HepG2 (cell line): ENCODE results near the gene U2AF1L4. TPM values are rescaled to one million over a fixed set of nuclear protein-coding genes. Genes with fewer than 3 reads are reported as not detected.

Experiments
- CCAR2 ChIP-seq: fragments of 200-400 bp; formaldehyde crosslinking; optimal IDR thresholded peaks from 2 replicates; pipeline ENCODE3; 2018; ENCODE audit warnings: low read depth, mild to moderate bottlenecking, low read length, moderate library complexity
- EEA1 ChIP-seq: sonication (generic); formaldehyde crosslinking; IDR thresholded peaks from 2 replicates; pipeline ENCODE4 v1.5.1; 2020; ENCODE audit warnings: mild to moderate bottlenecking, missing genetic modification reagents, borderline replicate concordance
- FOSL2 ChIP-seq: sonication (generic); formaldehyde crosslinking; IDR thresholded peaks from 2 replicates; pipeline ENCODE4 v1.4.0; 2020; ENCODE audit warnings: missing genetic modification reagents
- HNRNPH1 ChIP-seq: fragments of 200-400 bp; formaldehyde crosslinking; optimal IDR thresholded peaks from 2 replicates; pipeline ENCODE3; 2017; ENCODE audit warnings: mild to moderate bottlenecking, low read depth, low read length
- KDM2A ChIP-seq: sonication (generic); formaldehyde crosslinking; IDR thresholded peaks from 2 replicates; pipeline ENCODE4 v1.4.0; 2020; ENCODE audit warnings: low read depth, missing genetic modification reagents, borderline replicate concordance
- KMT2A ChIP-seq: sonication (generic); formaldehyde crosslinking; IDR thresholded peaks from 2 replicates; pipeline ENCODE4 v1.4.0; 2020; ENCODE audit warnings: missing genetic modification reagents
- MYNN ChIP-seq: sonication (generic); formaldehyde crosslinking; IDR thresholded peaks from 2 replicates; pipeline ENCODE4 v1.4.0; 2020; ENCODE audit warnings: mild to moderate bottlenecking, low read depth, missing genetic modification reagents
- NFRKB ChIP-seq: fragments of 450-650 bp; IDR thresholded peaks from 2 replicates; pipeline ENCODE4 v1.6.1; 2017
- POLR2AphosphoS2 ChIP-seq: IDR thresholded peaks from 2 replicates; pipeline ENCODE4 v1.6.1; 2011; ENCODE audit warnings: low read depth, low read length, improper control_type of control experiment
- SATB2 ChIP-seq: sonication (generic); formaldehyde crosslinking; IDR thresholded peaks from 2 replicates; pipeline ENCODE4 v1.5.0; 2020; ENCODE audit warnings: missing genetic modification reagents
- TAF1 ChIP-seq: sonication (generic); formaldehyde crosslinking; IDR thresholded peaks from 2 replicates; pipeline ENCODE4 v1.4.0; 2020; ENCODE audit warnings: missing genetic modification reagents
- ZBTB7A ChIP-seq: sonication (generic); formaldehyde crosslinking; IDR thresholded peaks from 2 replicates; pipeline ENCODE4 v1.8.0; 2022; ENCODE audit warnings: mild to moderate bottlenecking, missing genetic modification reagents
- ZNF235 ChIP-seq: sonication (generic); formaldehyde crosslinking; IDR thresholded peaks from 2 replicates; pipeline ENCODE4 v1.8.1; 2023; ENCODE audit warnings: mild to moderate bottlenecking, missing genetic modification reagents, borderline replicate concordance
- ZNF629 ChIP-seq: sonication (generic); formaldehyde crosslinking; conservative IDR thresholded peaks from 2 replicates; pipeline ENCODE4 v1.5.0; 2020; ENCODE audit warnings: missing genetic modification reagents
- ZNF768 ChIP-seq: sonication (generic); formaldehyde crosslinking; IDR thresholded peaks from 2 replicates; pipeline ENCODE4 v1.4.0; 2020; ENCODE audit warnings: missing genetic modification reagents
- ZSCAN30 ChIP-seq: sonication (generic); formaldehyde crosslinking; IDR thresholded peaks from 2 replicates; pipeline ENCODE4 v1.5.0; 2020; ENCODE audit warnings: mild to moderate bottlenecking, missing genetic modification reagents
- polyA plus RNA-seq, 8 experiments: library from polyadenylated mRNA; depleted of rRNA in 3 of 8; stranded (reverse) in 7 of 8; unstranded in 1 of 8; fragments of >200 nt; fragmentation: Illumina TruSeq in 4 of 8; extraction: Trizol in 4 of 8; gene quantifications; 2 replicates each; pipeline versions ENCODE4 v1.2.1 to v1.2.3, GENCODE V29; 2011 to 2016; ENCODE audit warnings: low read depth in 4 of 8, missing spikeins in 1 of 8, mixed read lengths in 1 of 8; ENCODE audit not compliant: insufficient read depth in 1 of 8
- total RNA-seq, 5 experiments: library from RNA; depleted of rRNA; stranded (reverse); fragments of >200 nt; fragmentation: Illumina TruSeq; extraction: Trizol; gene quantifications; 2 replicates each; pipeline ENCODE4 v1.2.3, GENCODE V29; 2016; ENCODE audit warnings: low read depth in 1 of 5
- TF ChIP-seq, protein P1 (sequence below): sonication (generic); formaldehyde crosslinking; IDR thresholded peaks from 2 replicates; pipeline ENCODE4 v1.4.0; 2020; ENCODE audit warnings: mild to moderate bottlenecking, missing genetic modification reagents
- TF ChIP-seq, protein P2 (sequence below): IDR thresholded peaks from 2 replicates; pipeline ENCODE4 v1.6.1; 2012; ENCODE audit warnings: low read depth, low read length, improper control_type of control experiment
- TF ChIP-seq, protein P3 (sequence below): sonication (generic); formaldehyde crosslinking; IDR thresholded peaks from 2 replicates; pipeline ENCODE4 v1.4.0; 2020; ENCODE audit warnings: mild to moderate bottlenecking, missing genetic modification reagents
- TF ChIP-seq, protein P4 (sequence below): sonication (generic); formaldehyde crosslinking; IDR thresholded peaks from 2 replicates; pipeline ENCODE4 v1.4.0; 2020; ENCODE audit warnings: missing genetic modification reagents, borderline replicate concordance

U2AF1L4 gene
- total and polyA plus RNA-seq, 2 of the 13 experiments (the other 11 are each of a cell fraction or from before 2014, with no cell fraction given): 7.9 to 15.4 TPM

DNA sequence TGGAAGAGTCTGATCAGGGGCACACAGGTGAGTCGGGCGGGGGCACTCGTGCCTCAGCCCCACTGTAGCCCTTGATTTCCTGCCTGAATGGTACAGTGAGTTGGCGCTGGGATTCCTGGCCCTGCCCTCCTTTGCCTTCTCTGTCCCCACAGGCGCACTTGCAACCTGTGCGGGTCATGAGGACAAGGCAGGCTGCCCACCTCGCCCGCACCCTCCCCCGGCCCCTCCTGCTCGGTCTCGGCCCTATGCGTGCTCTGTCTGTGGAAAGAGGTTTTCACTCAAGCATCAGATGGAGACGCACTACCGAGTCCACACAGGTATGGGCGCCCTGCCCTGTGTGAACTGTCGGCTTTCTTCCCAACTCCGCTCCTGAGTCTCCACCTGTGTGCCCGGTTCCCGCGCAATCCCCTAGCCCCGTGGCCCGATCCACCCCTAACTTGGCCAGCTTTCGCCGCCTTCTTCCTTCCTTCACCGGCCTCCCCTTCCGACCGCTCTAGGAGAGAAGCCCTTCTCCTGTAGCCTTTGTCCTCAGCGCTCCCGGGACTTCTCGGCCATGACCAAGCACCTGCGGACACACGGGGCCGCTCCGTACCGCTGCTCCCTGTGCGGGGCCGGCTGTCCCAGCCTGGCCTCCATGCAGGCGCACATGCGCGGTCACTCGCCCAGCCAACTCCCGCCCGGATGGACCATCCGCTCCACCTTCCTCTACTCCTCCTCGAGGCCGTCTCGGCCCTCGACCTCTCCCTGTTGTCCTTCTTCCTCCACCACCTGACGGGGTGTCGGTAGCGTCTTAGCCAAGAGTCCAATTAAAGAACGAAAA, 29.0 kb downstream of the U2AF1L4 start (continued):
- TF ChIP-seq, protein P1, sequence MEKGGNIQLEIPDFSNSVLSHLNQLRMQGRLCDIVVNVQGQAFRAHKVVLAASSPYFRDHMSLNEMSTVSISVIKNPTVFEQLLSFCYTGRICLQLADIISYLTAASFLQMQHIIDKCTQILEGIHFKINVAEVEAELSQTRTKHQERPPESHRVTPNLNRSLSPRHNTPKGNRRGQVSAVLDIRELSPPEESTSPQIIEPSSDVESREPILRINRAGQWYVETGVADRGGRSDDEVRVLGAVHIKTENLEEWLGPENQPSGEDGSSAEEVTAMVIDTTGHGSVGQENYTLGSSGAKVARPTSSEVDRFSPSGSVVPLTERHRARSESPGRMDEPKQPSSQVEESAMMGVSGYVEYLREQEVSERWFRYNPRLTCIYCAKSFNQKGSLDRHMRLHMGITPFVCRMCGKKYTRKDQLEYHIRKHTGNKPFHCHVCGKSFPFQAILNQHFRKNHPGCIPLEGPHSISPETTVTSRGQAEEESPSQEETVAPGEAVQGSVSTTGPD (CRISPR knock-in tag): no peak; the same call in 1 of the 2 replicates
- no peak for TF ChIP-seq EEA1 (CRISPR knock-in tag)
- TF ChIP-seq MYNN (CRISPR knock-in tag): no peak; the same call in 1 of the 2 replicates
- TF ChIP-seq ZBTB7A: peak; percentile 43; the same call in 1 of the 2 replicates
- TF ChIP-seq POLR2AphosphoS2: no peak
- no peak for TF ChIP-seq ZSCAN30
- no peak for TF ChIP-seq NFRKB
- TF ChIP-seq HNRNPH1: no peak
- TF ChIP-seq, protein P2, sequence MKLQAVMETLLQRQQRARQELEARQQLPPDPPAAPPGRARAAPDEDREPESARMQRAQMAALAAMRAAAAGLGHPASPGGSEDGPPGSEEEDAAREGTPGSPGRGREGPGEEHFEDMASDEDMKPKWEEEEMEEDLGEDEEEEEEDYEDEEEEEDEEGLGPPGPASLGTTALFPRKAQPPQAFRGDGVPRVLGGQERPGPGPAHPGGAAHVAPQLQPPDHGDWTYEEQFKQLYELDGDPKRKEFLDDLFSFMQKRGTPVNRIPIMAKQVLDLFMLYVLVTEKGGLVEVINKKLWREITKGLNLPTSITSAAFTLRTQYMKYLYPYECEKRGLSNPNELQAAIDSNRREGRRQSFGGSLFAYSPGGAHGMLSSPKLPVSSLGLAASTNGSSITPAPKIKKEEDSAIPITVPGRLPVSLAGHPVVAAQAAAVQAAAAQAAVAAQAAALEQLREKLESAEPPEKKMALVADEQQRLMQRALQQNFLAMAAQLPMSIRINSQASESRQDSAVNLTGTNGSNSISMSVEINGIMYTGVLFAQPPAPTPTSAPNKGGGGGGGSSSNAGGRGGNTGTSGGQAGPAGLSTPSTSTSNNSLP: no peak
- TF ChIP-seq FOSL2 (CRISPR knock-in tag): no peak
- TF ChIP-seq, protein P3, sequence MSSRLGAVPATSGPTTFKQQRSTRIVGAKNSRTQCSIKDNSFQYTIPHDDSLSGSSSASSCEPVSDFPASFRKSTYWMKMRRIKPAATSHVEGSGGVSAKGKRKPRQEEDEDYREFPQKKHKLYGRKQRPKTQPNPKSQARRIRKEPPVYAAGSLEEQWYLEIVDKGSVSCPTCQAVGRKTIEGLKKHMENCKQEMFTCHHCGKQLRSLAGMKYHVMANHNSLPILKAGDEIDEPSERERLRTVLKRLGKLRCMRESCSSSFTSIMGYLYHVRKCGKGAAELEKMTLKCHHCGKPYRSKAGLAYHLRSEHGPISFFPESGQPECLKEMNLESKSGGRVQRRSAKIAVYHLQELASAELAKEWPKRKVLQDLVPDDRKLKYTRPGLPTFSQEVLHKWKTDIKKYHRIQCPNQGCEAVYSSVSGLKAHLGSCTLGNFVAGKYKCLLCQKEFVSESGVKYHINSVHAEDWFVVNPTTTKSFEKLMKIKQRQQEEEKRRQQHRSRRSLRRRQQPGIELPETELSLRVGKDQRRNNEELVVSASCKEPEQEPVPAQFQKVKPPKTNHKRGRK (CRISPR knock-in tag): no peak
- TF ChIP-seq SATB2 (CRISPR knock-in tag): peak; percentile 64; the same call in 1 of the 2 replicates
- peak; percentile 47; the same call in 1 of the 2 replicates for TF ChIP-seq TAF1 (CRISPR knock-in tag)
- no peak for TF ChIP-seq CCAR2
- 0 out of 2 replicates have a peak, but pooled peaks have one; percentile 11 for TF ChIP-seq KMT2A (CRISPR knock-in tag)
- no peak; the same call in 1 of the 2 replicates for TF ChIP-seq ZNF235
- TF ChIP-seq ZNF629 (CRISPR knock-in tag): no peak
- TF ChIP-seq, protein P4, sequence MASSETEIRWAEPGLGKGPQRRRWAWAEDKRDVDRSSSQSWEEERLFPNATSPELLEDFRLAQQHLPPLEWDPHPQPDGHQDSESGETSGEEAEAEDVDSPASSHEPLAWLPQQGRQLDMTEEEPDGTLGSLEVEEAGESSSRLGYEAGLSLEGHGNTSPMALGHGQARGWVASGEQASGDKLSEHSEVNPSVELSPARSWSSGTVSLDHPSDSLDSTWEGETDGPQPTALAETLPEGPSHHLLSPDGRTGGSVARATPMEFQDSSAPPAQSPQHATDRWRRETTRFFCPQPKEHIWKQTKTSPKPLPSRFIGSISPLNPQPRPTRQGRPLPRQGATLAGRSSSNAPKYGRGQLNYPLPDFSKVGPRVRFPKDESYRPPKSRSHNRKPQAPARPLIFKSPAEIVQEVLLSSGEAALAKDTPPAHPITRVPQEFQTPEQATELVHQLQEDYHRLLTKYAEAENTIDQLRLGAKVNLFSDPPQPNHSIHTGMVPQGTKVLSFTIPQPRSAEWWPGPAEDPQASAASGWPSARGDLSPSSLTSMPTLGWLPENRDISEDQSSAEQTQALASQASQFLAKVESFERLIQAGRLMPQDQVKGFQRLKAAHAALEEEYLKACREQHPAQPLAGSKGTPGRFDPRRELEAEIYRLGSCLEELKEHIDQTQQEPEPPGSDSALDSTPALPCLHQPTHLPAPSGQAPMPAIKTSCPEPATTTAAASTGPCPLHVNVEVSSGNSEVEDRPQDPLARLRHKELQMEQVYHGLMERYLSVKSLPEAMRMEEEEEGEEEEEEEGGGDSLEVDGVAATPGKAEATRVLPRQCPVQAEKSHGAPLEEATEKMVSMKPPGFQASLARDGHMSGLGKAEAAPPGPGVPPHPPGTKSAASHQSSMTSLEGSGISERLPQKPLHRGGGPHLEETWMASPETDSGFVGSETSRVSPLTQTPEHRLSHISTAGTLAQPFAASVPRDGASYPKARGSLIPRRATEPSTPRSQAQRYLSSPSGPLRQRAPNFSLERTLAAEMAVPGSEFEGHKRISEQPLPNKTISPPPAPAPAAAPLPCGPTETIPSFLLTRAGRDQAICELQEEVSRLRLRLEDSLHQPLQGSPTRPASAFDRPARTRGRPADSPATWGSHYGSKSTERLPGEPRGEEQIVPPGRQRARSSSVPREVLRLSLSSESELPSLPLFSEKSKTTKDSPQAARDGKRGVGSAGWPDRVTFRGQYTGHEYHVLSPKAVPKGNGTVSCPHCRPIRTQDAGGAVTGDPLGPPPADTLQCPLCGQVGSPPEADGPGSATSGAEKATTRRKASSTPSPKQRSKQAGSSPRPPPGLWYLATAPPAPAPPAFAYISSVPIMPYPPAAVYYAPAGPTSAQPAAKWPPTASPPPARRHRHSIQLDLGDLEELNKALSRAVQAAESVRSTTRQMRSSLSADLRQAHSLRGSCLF: no peak
- peak; percentile 82 for TF ChIP-seq KDM2A (CRISPR knock-in tag)
- peak; percentile 45; the same call in 1 of the 2 replicates for TF ChIP-seq ZNF768 (CRISPR knock-in tag)
